GM10248 (cell line): ENCODE measurements around the gene TTC27.

Source experiments
- CTCF ChIA-PET: fragments of 300-600 bp; sonication (Branson Sonifier 250); formaldehyde crosslinking; extraction: SDS; loops from one replicate; lab custom pipeline; 2021; ENCODE audit warnings: antibody characterized with exemption; lab: Yijun Ruan, JAX
- POLR2A ChIA-PET: fragments of 350-650 bp; sonication (Branson Sonifier 250); formaldehyde crosslinking; extraction: SDS; loops from one replicate; lab custom pipeline; 2020; ENCODE audit warnings: antibody characterized with exemption; lab: Yijun Ruan, JAX
- DNase-seq: peaks from one replicate; pipeline ENCODE4 v3.0.0; 2012; ENCODE audit errors: extremely low spot score
- TF ChIP-seq, protein P1 (sequence below): IDR thresholded peaks from 2 replicates; pipeline ENCODE4 v1.5.1; 2012; ENCODE audit warnings: mild to moderate bottlenecking, low read depth; ENCODE audit errors: extremely low read depth, missing control alignments, control extremely low read depth

TTC27 gene

DNA sequence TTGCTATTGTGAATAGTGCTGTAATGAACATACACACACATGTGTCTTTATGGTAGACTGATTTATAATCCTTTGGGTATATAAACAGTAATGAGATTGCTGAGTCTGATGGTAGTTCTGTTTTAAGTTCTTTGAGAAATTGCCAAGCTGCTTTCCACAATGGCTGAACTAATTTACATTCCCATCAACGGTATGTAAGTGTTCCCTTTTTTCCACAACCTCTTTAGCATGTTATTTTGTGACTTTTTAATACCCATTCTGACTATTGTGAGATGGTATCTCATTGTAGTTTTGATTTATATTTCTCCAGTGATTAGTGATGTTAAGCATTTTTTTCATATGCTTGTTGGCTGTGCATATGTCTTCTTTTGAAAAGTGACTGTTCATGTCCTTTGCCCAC, 86.7 kb downstream of the TTC27 start:
- TF ChIP-seq, protein P1, sequence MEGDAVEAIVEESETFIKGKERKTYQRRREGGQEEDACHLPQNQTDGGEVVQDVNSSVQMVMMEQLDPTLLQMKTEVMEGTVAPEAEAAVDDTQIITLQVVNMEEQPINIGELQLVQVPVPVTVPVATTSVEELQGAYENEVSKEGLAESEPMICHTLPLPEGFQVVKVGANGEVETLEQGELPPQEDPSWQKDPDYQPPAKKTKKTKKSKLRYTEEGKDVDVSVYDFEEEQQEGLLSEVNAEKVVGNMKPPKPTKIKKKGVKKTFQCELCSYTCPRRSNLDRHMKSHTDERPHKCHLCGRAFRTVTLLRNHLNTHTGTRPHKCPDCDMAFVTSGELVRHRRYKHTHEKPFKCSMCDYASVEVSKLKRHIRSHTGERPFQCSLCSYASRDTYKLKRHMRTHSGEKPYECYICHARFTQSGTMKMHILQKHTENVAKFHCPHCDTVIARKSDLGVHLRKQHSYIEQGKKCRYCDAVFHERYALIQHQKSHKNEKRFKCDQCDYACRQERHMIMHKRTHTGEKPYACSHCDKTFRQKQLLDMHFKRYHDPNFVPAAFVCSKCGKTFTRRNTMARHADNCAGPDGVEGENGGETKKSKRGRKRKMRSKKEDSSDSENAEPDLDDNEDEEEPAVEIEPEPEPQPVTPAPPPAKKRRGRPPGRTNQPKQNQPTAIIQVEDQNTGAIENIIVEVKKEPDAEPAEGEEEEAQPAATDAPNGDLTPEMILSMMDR, result no peak
- POLR2A ChIA-PET, result no interaction called here
- CTCF ChIA-PET, result no interaction called here
- no peak for DNase-seq

DNA sequence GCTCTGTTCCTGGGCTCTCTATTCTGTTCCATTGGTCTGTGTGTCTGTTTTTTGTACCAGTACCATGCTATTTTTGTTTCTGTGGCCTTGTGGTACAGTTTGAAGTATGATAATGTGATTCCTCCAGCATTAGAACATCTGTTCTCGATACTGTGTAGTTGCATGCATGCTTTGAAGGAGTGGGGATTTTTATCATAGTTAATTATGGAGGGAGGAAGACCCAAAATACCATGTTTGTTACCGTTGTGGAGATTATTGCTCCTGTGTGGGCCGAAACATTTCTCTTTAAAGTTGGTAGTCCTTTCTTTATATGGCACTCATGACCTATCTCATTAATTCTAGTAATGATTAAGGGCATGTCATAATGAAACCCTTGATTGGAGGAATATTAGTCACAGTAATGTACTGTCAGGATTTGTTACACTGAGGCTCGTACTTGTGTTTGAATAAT, 87.6 kb downstream of the TTC27 start:
- DNase-seq, result peak; percentile 44
- CTCF ChIA-PET, result interaction anchor here (1.6 kb wide), 2 partner anchors 13 to 17 kb away, joined by 5 read pairs; no protein-coding TSS in a partner anchor
- TF ChIP-seq, protein P1, result no peak
- POLR2A ChIA-PET, result interaction anchor here (0.5 kb wide), 1 partner anchor 14 kb away, joined by 3 read pairs; no protein-coding TSS in a partner anchor

DNA sequence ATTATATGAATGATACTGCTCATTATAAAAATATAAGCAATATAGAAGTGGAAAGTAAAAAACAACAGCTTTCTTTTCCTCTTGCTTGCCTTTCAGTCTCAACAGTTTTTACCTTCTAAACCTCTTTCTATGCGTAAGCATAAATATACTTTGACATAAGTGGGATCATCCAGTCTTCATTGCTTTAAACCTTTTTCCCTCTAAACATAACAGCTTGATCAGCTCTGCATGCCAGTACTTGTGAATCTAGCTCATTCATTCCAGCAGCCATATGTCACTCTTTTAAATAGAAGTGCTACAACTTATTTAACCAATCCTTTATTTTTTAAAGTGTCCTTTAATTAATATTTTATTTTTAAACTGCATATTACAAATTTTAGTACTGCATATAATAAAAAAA, 88.1 kb downstream of the TTC27 start:
- no peak for DNase-seq
- ChIA-PET POLR2A (no interaction called here), CTCF (interaction anchor here (1.6 kb wide), 2 partner anchors 14 to 17 kb away, joined by 5 read pairs; no protein-coding TSS in a partner anchor)
- TF ChIP-seq, protein P1, result no peak

DNA sequence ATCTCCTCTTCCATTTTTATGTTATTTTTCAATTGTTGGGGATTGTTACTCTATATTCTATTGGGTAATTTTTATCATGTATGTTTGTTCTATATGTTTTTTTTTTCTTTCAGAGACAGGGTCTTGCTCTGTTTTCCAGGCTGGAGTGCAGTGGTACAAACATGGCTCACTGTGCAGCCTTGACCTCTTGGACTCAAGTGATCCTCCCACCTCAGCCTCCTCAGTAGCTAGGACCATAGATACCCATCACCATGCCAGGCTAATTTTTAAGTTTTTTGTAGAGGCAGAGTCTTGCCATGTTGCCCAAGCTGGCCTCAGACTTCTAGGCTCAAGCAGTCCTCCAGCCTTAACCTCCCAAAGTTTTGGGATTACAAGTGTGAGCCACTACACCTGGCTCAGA, 88.7 kb downstream of the TTC27 start:
- CTCF ChIA-PET, result interaction anchor here (1.6 kb wide), 2 partner anchors 14 to 16 kb away, joined by 5 read pairs; no protein-coding TSS in a partner anchor
- TF ChIP-seq, protein P1, result no peak
- no peak for DNase-seq
- POLR2A ChIA-PET, result no interaction called here

DNA sequence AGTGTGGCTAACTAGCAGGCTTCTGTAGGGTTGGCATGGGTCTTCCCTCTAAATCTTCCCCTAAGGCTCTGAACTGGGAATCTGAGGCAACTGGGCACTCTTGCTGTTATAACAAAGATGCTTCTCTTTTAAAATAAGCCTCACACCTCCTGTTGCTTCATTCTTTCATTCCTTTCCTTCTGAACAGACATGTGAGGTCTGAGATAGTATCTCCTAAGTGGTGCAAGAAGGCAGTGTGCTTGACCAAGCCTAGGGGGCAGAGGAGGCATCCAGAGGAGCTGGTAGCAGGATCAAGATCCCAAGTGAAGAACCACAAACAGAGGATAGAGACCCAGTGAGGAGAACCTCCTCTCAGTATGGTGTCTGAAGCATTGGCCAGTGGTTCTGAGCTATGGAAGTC, 90.9 kb downstream of the TTC27 start:
- TF ChIP-seq, protein P1, result no peak
- ChIA-PET POLR2A (no interaction called here), CTCF (interaction anchor here (1.0 to 1.5 kb wide), 5 partner anchors 13 to 33 kb away, joined by 3 to 4 read pairs (median 3); no protein-coding TSS in a partner anchor)

DNA sequence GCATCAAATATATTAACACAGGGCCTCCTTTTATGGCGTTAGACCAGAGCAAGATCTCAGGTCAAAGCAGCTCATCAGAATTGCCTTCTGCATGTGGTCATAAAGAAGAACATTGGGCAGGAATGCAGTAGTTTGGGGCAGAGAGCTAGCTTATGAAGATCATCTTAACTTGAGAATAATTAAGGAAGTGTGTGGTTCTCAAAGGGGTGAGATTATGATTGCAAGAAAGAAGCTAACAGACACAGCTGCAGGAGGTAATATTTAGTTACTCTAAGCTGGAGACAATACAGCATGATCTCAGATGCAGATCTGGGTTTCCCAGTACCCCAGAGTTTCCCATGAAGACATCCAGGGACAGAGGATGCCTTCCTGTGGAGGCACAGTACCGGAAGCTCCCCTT, 91.6 kb downstream of the TTC27 start:
- ChIA-PET POLR2A (no interaction called here), CTCF (interaction anchor here (1.0 to 1.5 kb wide), 7 partner anchors 12 to 653 kb away, joined by 3 to 4 read pairs (median 3); no protein-coding TSS in a partner anchor)
- TF ChIP-seq, protein P1, result no peak
- no peak for DNase-seq

More for the DNA sequence above, 90.9 kb downstream of the TTC27 start:
- DNase-seq, result no peak
